ENCODE measurements around the gene MAGOH. TPM values are rescaled to one million over a fixed set of nuclear protein-coding genes. Genes with fewer than 3 reads are reported as not detected.

Gene MAGOH
- total and polyA plus RNA-seq, 9 of the 15 experiments (the other 6 are each of a cell fraction or from before 2014, with no cell fraction given) = 102 to 342 (median 135) TPM

DNA sequence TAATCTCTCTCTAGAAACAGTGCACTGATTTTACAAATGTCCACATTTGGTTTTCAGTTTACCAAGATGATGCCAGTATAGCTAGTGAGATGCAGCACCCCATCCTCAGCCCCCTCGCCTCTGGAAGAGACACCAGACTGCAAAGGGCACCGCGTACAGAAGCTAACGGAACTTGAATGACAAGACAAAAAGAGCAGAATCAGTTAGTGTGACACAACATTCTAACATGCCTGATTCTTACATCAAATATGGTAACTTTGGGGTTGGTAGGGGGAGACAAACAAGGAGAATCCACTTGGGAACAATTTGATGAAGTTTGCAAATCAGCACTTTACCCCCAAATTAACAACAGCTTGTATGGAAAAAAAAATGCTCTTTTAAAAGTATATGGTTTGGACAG lies 4.1 kb upstream of the MAGOH start:
- Histone ChIP-seq H3K4me2 (ENCODE audit: insufficient read depth, low read length) (no peak overlapping the region), H4K20me1 (replicated peaks; ENCODE audit: control insufficient read depth, insufficient read depth, low read length) (0 out of 2 replicates have a peak, but pooled peaks cover 4% of the 10 kb centered on the region), H3K27ac (ENCODE audit: extremely low read depth, low read depth, low read length) (no peak overlapping the region), H3K9me3 (replicated peaks; ENCODE audit: control insufficient read depth, insufficient read depth, low read depth, low read length) (no peaks in the 10 kb centered on the region; the same call in 1 of the 2 replicates), H3K4me3 (no peak overlapping the region), H3K27me3 (ENCODE audit: control insufficient read depth in 2 of 2, insufficient read depth in 2 of 2, low read length in 2 of 2) (no peaks in the 10 kb centered on the region), H3K4me1 (replicated peaks in 1 of 2; ENCODE audit: control insufficient read depth in 2 of 2, insufficient read depth in 2 of 2, low read length in 2 of 2) (peaks cover 4 to 9% of the 10 kb centered on the region in 2 experiments; a peak in 3 of 5 replicates), H3K9me1 (ENCODE audit: control insufficient read depth, insufficient read depth, low read length) (no peaks in the 10 kb centered on the region), H2AFZ (ENCODE audit: low read depth, low read length) (no peak overlapping the region), H3K9ac (ENCODE audit: insufficient read depth in 1 of 2, low read depth in 2 of 2, low read length in 2 of 2) (no peak overlapping the region), H3K36me3 (ENCODE audit: control insufficient read depth, insufficient read depth, low read length) (peaks cover 20% of the 10 kb centered on the region; the same call in 2 of the 3 replicates), H3K79me2 (ENCODE audit: control insufficient read depth, insufficient read depth, low read length) (peaks cover 10% of the 10 kb centered on the region)
- FAIRE-seq (no peak), ATAC-seq (no peak), DNase-seq (ENCODE audit: extremely low read depth in 1 of 4, low spot score in 3 of 4) (no peak)
- ChIA-PET POLR2A (interaction anchor here (1.3 to 1.6 kb wide), 2 partner anchors 12 to 16 kb away, joined by 6 to 8 read pairs; no protein-coding TSS in a partner anchor), CTCF (ENCODE audit: low intra/inter-chr PET ratio) (no interaction called here)
- TF ChIP-seq, protein P1, sequence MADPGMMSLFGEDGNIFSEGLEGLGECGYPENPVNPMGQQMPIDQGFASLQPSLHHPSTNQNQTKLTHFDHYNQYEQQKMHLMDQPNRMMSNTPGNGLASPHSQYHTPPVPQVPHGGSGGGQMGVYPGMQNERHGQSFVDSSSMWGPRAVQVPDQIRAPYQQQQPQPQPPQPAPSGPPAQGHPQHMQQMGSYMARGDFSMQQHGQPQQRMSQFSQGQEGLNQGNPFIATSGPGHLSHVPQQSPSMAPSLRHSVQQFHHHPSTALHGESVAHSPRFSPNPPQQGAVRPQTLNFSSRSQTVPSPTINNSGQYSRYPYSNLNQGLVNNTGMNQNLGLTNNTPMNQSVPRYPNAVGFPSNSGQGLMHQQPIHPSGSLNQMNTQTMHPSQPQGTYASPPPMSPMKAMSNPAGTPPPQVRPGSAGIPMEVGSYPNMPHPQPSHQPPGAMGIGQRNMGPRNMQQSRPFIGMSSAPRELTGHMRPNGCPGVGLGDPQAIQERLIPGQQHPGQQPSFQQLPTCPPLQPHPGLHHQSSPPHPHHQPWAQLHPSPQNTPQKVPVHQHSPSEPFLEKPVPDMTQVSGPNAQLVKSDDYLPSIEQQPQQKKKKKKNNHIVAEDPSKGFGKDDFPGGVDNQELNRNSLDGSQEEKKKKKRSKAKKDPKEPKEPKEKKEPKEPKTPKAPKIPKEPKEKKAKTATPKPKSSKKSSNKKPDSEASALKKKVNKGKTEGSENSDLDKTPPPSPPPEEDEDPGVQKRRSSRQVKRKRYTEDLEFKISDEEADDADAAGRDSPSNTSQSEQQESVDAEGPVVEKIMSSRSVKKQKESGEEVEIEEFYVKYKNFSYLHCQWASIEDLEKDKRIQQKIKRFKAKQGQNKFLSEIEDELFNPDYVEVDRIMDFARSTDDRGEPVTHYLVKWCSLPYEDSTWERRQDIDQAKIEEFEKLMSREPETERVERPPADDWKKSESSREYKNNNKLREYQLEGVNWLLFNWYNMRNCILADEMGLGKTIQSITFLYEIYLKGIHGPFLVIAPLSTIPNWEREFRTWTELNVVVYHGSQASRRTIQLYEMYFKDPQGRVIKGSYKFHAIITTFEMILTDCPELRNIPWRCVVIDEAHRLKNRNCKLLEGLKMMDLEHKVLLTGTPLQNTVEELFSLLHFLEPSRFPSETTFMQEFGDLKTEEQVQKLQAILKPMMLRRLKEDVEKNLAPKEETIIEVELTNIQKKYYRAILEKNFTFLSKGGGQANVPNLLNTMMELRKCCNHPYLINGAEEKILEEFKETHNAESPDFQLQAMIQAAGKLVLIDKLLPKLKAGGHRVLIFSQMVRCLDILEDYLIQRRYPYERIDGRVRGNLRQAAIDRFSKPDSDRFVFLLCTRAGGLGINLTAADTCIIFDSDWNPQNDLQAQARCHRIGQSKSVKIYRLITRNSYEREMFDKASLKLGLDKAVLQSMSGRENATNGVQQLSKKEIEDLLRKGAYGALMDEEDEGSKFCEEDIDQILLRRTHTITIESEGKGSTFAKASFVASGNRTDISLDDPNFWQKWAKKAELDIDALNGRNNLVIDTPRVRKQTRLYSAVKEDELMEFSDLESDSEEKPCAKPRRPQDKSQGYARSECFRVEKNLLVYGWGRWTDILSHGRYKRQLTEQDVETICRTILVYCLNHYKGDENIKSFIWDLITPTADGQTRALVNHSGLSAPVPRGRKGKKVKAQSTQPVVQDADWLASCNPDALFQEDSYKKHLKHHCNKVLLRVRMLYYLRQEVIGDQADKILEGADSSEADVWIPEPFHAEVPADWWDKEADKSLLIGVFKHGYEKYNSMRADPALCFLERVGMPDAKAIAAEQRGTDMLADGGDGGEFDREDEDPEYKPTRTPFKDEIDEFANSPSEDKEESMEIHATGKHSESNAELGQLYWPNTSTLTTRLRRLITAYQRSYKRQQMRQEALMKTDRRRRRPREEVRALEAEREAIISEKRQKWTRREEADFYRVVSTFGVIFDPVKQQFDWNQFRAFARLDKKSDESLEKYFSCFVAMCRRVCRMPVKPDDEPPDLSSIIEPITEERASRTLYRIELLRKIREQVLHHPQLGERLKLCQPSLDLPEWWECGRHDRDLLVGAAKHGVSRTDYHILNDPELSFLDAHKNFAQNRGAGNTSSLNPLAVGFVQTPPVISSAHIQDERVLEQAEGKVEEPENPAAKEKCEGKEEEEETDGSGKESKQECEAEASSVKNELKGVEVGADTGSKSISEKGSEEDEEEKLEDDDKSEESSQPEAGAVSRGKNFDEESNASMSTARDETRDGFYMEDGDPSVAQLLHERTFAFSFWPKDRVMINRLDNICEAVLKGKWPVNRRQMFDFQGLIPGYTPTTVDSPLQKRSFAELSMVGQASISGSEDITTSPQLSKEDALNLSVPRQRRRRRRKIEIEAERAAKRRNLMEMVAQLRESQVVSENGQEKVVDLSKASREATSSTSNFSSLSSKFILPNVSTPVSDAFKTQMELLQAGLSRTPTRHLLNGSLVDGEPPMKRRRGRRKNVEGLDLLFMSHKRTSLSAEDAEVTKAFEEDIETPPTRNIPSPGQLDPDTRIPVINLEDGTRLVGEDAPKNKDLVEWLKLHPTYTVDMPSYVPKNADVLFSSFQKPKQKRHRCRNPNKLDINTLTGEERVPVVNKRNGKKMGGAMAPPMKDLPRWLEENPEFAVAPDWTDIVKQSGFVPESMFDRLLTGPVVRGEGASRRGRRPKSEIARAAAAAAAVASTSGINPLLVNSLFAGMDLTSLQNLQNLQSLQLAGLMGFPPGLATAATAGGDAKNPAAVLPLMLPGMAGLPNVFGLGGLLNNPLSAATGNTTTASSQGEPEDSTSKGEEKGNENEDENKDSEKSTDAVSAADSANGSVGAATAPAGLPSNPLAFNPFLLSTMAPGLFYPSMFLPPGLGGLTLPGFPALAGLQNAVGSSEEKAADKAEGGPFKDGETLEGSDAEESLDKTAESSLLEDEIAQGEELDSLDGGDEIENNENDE (IDR thresholded peaks at IDR 0.05; ENCODE audit: low read depth, low read length) = peak; percentile 86
- TF ChIP-seq, protein P2, sequence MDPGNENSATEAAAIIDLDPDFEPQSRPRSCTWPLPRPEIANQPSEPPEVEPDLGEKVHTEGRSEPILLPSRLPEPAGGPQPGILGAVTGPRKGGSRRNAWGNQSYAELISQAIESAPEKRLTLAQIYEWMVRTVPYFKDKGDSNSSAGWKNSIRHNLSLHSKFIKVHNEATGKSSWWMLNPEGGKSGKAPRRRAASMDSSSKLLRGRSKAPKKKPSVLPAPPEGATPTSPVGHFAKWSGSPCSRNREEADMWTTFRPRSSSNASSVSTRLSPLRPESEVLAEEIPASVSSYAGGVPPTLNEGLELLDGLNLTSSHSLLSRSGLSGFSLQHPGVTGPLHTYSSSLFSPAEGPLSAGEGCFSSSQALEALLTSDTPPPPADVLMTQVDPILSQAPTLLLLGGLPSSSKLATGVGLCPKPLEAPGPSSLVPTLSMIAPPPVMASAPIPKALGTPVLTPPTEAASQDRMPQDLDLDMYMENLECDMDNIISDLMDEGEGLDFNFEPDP (CRISPR knock-in tag; IDR thresholded peaks at IDR 0.05) = no peak
- TF ChIP-seq ZNF316 (IDR thresholded peaks at IDR 0.05) (peak; percentile 70), MAFG (tag; conservative IDR thresholded peaks at IDR 0.05) (peak; percentile 55; the same call in 1 of the 2 replicates), NFE2 (IDR thresholded peaks at IDR 0.05; ENCODE audit: low read depth) (peak; percentile 71), HDGF (IDR thresholded peaks at IDR 0.05) (no peak), SNRNP70 (optimal IDR thresholded peaks at IDR 0.05; ENCODE audit: low read depth, low read length) (no peak), C11orf30 (IDR thresholded peaks at IDR 0.05; ENCODE audit: low read depth) (peak; percentile 53; the same call in 1 of the 2 replicates)
- BruUV-seq (replicated peaks) = no TSS peak
- in situ Hi-C loops (cut with MboI) = no loop called here
- intact Hi-C loops (cut with micrococcal nuclease) = no loop called here
- WGBS (ENCODE audit: insufficient coverage, low coverage, missing lambda C conversion rate) = 13% methylated on average over 4 of the region's 4 CpGs

All from K562 (cell line).